ENCODE measurements around the gene RET. TPM values are rescaled to one million over a fixed set of nuclear protein-coding genes. Genes with fewer than 3 reads are reported as not detected.

Gene RET
- total and polyA plus RNA-seq, 9 donors = 0.12 to 1.6 (median 0.75) TPM

- no peak overlapping the region for H3K4me3 ChIP-seq
- intact Hi-C loops (cut with DNase I) = no loop called here
- H3K4me1 ChIP-seq (ENCODE audit: insufficient read depth) = peaks cover 4% of the 10 kb centered on the region
- TF ChIP-seq POLR2A (IDR thresholded peaks at IDR 0.05) = no peak
- no peak for TF ChIP-seq EP300 (IDR thresholded peaks at IDR 0.05)
- TF ChIP-seq CTCF (IDR thresholded peaks at IDR 0.05) = no peak
- H3K27me3 ChIP-seq = no peaks in the 10 kb centered on the region
- no peaks in the 10 kb centered on the region for H3K36me3 ChIP-seq
- no peak overlapping the region for H3K27ac ChIP-seq
- WGBS, 3 donors = 89 to 93% (median 90%) methylated on average over 10 of the region's 10 CpGs
- H3K9me3 ChIP-seq = no peaks in the 10 kb centered on the region
- DNase-seq = peak in 1 of 5 donors; percentile 23
Measured at GRCh38 chr10:43115881-43116595, 39.2 kb downstream of the RET start.

- no peak for TF ChIP-seq EP300 (IDR thresholded peaks at IDR 0.05)
- Histone ChIP-seq H3K36me3 (no peaks in the 10 kb centered on the region), H3K9me3 (no peaks in the 10 kb centered on the region), H3K27me3 (no peaks in the 10 kb centered on the region), H3K4me3 (no peak overlapping the region), H3K27ac (no peak overlapping the region), H3K4me1 (ENCODE audit: insufficient read depth) (no peaks in the 10 kb centered on the region)
- 83 to 91% (median 85%) methylated on average over 10 of the region's 10 CpGs for WGBS, 3 donors
- intact Hi-C loops (cut with DNase I) = no loop called here
- peak in 2 of 5 donors; percentile 0 to 4 for DNase-seq
Measured at GRCh38 chr10:43116596-43116995, 39.7 kb downstream of the RET start.

GRCh38 chr10:43117031-43117776, 40.3 kb downstream of the RET start:
- H3K4me1 ChIP-seq (ENCODE audit: insufficient read depth) = no peaks in the 10 kb centered on the region
- no peaks in the 10 kb centered on the region for H3K27me3 ChIP-seq
- H3K4me3 ChIP-seq = no peak overlapping the region
- TF ChIP-seq EP300 (IDR thresholded peaks at IDR 0.05) = no peak
- no peak for TF ChIP-seq CTCF (IDR thresholded peaks at IDR 0.05)
- no peak for TF ChIP-seq POLR2A (IDR thresholded peaks at IDR 0.05)
- H3K27ac ChIP-seq = no peak overlapping the region
- H3K9me3 ChIP-seq = no peaks in the 10 kb centered on the region
- 79 to 89% (median 82%) methylated on average over 9 of the region's 9 CpGs for WGBS, 3 donors
- peak in 2 of 5 donors; percentile 3 to 21 for DNase-seq
- H3K36me3 ChIP-seq = no peaks in the 10 kb centered on the region
- intact Hi-C loops (cut with DNase I) = no loop called here

- peak in 2 of 5 donors; percentile 7 to 11 for DNase-seq
- TF ChIP-seq CTCF (IDR thresholded peaks at IDR 0.05) = no peak
- TF ChIP-seq POLR2A (IDR thresholded peaks at IDR 0.05) = no peak
- TF ChIP-seq EP300 (IDR thresholded peaks at IDR 0.05) = no peak
- Histone ChIP-seq H3K27ac (no peak overlapping the region), H3K27me3 (no peaks in the 10 kb centered on the region), H3K36me3 (no peaks in the 10 kb centered on the region), H3K9me3 (no peaks in the 10 kb centered on the region), H3K4me3 (no peak overlapping the region), H3K4me1 (ENCODE audit: insufficient read depth) (no peaks in the 10 kb centered on the region)
- intact Hi-C loops (cut with DNase I) = no loop called here
- WGBS, 3 donors = 88 to 89% (median 89%) methylated on average over 18 of the region's 18 CpGs
Measured at GRCh38 chr10:43117777-43118583, 41.1 kb downstream of the RET start.

All from ovary (tissue), 9 donors.